Ovary (tissue), 9 donors: Measurements from ENCODE around the gene GAS5. TPM values are rescaled to one million over a fixed set of nuclear protein-coding genes. Genes with fewer than 3 reads are reported as not detected.

Source experiments
- DNase-seq, 5 donors: peaks; one replicate each; pipeline ENCODE4 v3.0.0-alpha.2; 2019 to 2020
- H3K27ac ChIP-seq, 2 donors: fragments of 200-600 bp; one replicate each; pipeline versions ENCODE4 v1.5.1 to v1.8.0; 2019 to 2022
- H3K27me3 ChIP-seq: fragments of 200-600 bp; one replicate; pipeline ENCODE4 v1.8.0; 2022
- H3K36me3 ChIP-seq: fragments of 200-600 bp; sonication (generic); one replicate; pipeline ENCODE4 v1.5.1; 2019
- H3K4me1 ChIP-seq: one replicate; pipeline ENCODE4 v1.8.1; 2013; ENCODE audit warnings: mild to moderate bottlenecking, moderate library complexity; ENCODE audit not compliant: insufficient read depth
- H3K4me3 ChIP-seq: fragments of 200-600 bp; sonication (generic); one replicate; pipeline ENCODE4 v1.5.1; 2017
- H3K9me3 ChIP-seq, 2 donors: fragments of 200-600 bp in 1 of 2; sonication (generic) in 1 of 2; one replicate each; pipeline versions ENCODE4 v1.5.1 to v1.8.1; 2013 to 2019; ENCODE audit warnings: mild to moderate bottlenecking in 1 of 2, moderate library complexity in 1 of 2
- EP300 ChIP-seq: sonication (generic); formaldehyde crosslinking; IDR thresholded peaks from one replicate; pipeline ENCODE4 v1.6.1; 2017; ENCODE audit warnings: antibody characterized with exemption
- POLR2A ChIP-seq: fragments of 450-650 bp; IDR thresholded peaks from one replicate; pipeline ENCODE4 v1.6.1; 2017; ENCODE audit warnings: antibody characterized with exemption, mild to moderate bottlenecking, moderate library complexity
- WGBS, 3 donors: extraction: QIAGEN DNeasy Blood & Tissue Kit in 1 of 3; methylation state at CpG; one replicate each; pipeline versions ENCODE4 v1.1.5 to v1.1.7; 2013 to 2017; 5-methylcytosine and 5-hydroxymethylcytosine counted together
- intact Hi-C, 4 donors: fragments of 100-400 bp; cut with DNase I; formaldehyde crosslinking; loops; one replicate each; pipeline versions ENCODE4 v1.11.0 to v1.15.1; 2022 to 2023
- polyA plus RNA-seq, 2 donors: library from polyadenylated mRNA; stranded (reverse); fragments of 200-250 nt in 1 of 2; fragments of 350-450 nt in 1 of 2; fragmentation: Illumina TruSeq in 1 of 2; extraction: RNeasy Lipid Tissue Mini Kit (QIAGEN cat#74804) in 1 of 2; gene quantifications; one replicate each; pipeline ENCODE4 v1.2.3, GENCODE V29; 2013 to 2014
- total RNA-seq, 7 donors: library from RNA; depleted of rRNA in 2 of 7; stranded (reverse); fragments of >200 nt in 2 of 7; fragmentation: NEBNext Ultra II Directional in 3 of 7; extraction: Animal tissue kit (Norgen Biotek cat#: 25700) in 3 of 7; gene quantifications; one replicate each; pipeline versions ENCODE4 v1.1.0 to v1.2.4, GENCODE V29; 2016 to 2023
- TF ChIP-seq, protein P1 (sequence below), 3 donors: fragments of 450-650 bp in 2 of 3; fragments of 200-600 bp in 1 of 3; IDR thresholded peaks; one replicate each; pipeline versions ENCODE4 v1.5.1 to v1.8.0; 2016 to 2022; ENCODE audit warnings: antibody characterized with exemption in 3 of 3, mild to moderate bottlenecking in 1 of 3
- donor health status: DM: no; HTN: no; CAD: no; lungs with moderate emphysema.
- donor health status: DM: no; HTN: no; CAD: no.
- donor health status: Bipolar disorder and iron deficiency.
- donor health status: DM: yes; HTN: yes; CAD: no.
- donor health status: DM: no; HTN: no; CAD: no.
- donor health status: DM: yes; HTN: yes; CAD: no.

The GAS5 gene
- total and polyA plus RNA-seq, 9 donors, result 802 to 2,885 (median 1,266) TPM

DNA sequence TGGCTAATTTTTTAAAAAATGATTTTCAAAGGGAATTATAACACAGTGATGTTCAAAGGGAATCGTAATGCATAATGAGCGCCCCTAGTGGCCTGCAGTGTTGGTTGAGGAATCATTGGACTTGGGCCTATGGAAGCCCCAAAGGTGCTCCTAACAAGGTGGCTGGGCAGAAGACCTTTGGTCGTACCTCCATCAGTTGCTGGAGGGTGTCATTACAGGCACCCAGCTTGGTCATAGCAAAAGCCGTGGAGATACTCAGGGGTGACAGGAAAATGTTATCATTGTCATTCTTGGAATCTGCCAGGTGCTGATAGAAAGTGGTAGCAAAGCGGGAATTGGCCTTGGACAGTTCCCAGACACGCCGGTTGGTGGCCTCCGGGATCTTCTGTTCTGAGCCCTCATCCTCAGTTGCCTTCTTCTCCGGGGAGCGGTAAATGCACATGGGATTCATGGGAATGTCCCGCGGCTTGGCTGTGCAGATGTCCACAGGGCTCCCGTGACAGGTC lies 46.6 kb upstream of the GAS5 start:
- H3K4me3 ChIP-seq, result no peak overlapping the region
- H3K4me1 ChIP-seq, result no peaks in the 10 kb centered on the region
- H3K36me3 ChIP-seq, result no peaks in the 10 kb centered on the region
- no peaks in the 10 kb centered on the region for H3K27me3 ChIP-seq
- no peak for TF ChIP-seq EP300
- TF ChIP-seq POLR2A, result no peak
- TF ChIP-seq, protein P1, sequence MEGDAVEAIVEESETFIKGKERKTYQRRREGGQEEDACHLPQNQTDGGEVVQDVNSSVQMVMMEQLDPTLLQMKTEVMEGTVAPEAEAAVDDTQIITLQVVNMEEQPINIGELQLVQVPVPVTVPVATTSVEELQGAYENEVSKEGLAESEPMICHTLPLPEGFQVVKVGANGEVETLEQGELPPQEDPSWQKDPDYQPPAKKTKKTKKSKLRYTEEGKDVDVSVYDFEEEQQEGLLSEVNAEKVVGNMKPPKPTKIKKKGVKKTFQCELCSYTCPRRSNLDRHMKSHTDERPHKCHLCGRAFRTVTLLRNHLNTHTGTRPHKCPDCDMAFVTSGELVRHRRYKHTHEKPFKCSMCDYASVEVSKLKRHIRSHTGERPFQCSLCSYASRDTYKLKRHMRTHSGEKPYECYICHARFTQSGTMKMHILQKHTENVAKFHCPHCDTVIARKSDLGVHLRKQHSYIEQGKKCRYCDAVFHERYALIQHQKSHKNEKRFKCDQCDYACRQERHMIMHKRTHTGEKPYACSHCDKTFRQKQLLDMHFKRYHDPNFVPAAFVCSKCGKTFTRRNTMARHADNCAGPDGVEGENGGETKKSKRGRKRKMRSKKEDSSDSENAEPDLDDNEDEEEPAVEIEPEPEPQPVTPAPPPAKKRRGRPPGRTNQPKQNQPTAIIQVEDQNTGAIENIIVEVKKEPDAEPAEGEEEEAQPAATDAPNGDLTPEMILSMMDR (IDR thresholded peaks at IDR 0.05), result no peak
- WGBS, 3 donors, result 86 to 88% (median 86%) methylated on average over 13 of the region's 13 CpGs
- DNase-seq, result no peak
- H3K27ac ChIP-seq, result no peak overlapping the region
- no peaks in the 10 kb centered on the region for H3K9me3 ChIP-seq
- intact Hi-C loops, result no loop called here

DNA sequence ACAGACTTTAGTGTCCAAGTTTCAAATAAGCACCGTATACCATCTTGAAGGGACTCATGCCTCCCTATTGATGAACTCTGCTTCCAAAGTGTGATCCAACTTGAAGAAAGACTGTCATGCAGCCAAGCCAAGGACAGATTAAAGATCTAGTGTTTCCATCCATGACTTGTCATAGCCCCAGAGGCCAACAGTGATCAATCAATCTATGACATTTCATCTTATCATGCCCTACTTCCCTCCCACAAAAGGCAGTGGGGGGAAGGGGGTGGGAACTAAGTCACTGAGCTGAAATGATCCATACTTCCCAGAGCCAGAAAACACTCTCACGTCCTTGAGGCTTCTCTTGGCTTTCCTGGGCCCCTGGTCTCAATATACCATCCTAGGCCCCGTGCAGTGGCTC lies 45.3 kb upstream of the GAS5 start:
- no peaks in the 10 kb centered on the region for H3K27me3 ChIP-seq
- no peak overlapping the region for H3K4me3 ChIP-seq
- TF ChIP-seq EP300 (no peak), POLR2A (no peak)
- TF ChIP-seq, protein P1 (IDR thresholded peaks at IDR 0.05), result no peak
- H3K36me3 ChIP-seq, result no peaks in the 10 kb centered on the region
- WGBS, 3 donors, result 85 to 95% (median 94%) methylated on average over 3 of the region's 3 CpGs
- no peaks in the 10 kb centered on the region for H3K4me1 ChIP-seq
- no peaks in the 10 kb centered on the region for H3K9me3 ChIP-seq
- no peak overlapping the region for H3K27ac ChIP-seq
- no peak for DNase-seq
- intact Hi-C loops, result no loop called here

DNA sequence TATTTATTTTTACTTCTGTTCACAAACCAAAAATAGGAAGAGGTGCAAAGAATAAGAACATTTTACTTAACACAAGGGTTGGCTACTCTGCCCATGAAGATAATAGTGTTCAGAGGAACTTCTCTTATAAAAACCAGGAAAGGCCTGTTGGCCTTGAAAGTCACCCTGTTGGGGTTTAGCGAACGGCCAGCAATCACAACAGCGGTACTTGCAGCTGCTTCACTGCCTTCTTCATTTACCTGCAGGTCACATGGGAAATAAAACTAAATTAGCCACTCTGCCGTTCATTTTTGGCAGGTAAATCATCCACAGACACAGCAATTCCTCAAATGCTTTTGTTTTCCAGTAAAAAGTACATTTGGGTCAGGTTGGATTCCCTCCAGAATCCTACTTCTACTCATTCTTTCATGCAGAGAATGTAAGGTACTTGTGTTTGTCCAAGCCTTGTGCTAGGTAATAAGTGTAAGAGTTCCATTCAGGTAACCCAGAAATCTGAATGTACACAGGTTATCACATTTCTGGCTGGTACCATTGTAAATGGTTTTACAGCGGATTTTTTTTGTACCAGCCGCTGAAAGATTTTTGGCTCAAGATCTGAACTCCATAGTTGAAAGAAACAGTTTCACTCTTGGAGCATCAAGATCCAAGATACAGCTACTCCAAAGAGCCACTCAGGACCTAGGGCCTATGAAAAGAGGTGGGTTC lies 36.2 kb upstream of the GAS5 start:
- no peaks in the 10 kb centered on the region for H3K36me3 ChIP-seq
- H3K27ac ChIP-seq, result no peak overlapping the region
- TF ChIP-seq POLR2A (no peak), EP300 (no peak)
- TF ChIP-seq, protein P1 (IDR thresholded peaks at IDR 0.05), result no peak
- H3K4me3 ChIP-seq, result no peak overlapping the region
- no peaks in the 10 kb centered on the region for H3K27me3 ChIP-seq
- H3K4me1 ChIP-seq, result peaks cover 5% of the 10 kb centered on the region
- intact Hi-C loops, result no loop called here
- 38 to 59% (median 50%) methylated on average over 6 of the region's 6 CpGs for WGBS, 3 donors
- DNase-seq, result no peak
- H3K9me3 ChIP-seq, result no peaks in the 10 kb centered on the region

DNA sequence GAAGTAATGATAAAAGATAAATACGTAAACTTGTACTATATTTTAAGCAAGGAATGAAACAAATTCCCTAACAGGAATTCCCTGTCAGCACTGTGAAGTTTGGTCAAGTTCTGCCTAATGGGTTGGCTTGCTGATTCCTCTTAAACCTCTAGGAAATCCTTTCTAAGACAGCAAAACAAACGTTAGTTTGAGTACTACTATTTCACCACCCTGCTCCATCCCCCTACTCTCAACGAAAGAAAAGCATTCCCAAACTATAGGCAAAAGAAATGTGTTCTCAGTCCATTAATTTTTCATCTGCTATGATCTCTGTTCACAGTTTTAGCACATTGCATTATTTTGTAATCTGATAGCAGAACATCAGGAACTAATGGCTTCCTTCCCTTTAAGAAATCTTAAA lies 33.2 kb upstream of the GAS5 start:
- no peak for DNase-seq
- H3K36me3 ChIP-seq, result no peaks in the 10 kb centered on the region
- H3K27me3 ChIP-seq, result no peaks in the 10 kb centered on the region
- TF ChIP-seq POLR2A, result no peak
- TF ChIP-seq, protein P1 (IDR thresholded peaks at IDR 0.05), result no peak
- TF ChIP-seq EP300, result no peak
- H3K27ac ChIP-seq, result no peak overlapping the region
- WGBS, 3 donors, result 70 to 75% (median 70%) methylated on average over 3 of the region's 3 CpGs
- no peaks in the 10 kb centered on the region for H3K9me3 ChIP-seq
- peaks cover 5% of the 10 kb centered on the region for H3K4me1 ChIP-seq
- no peak overlapping the region for H3K4me3 ChIP-seq
- intact Hi-C loops, result no loop called here
